C4-2B (cell line): Measurements from ENCODE around the gene CYP19A1.

ENCODE experiments used
- H3K27ac ChIP-seq: fragments of 450-650 bp; 2 replicates; pipeline ENCODE4 v1.5.1; 2017
- CTCF ChIP-seq: fragments of 450-650 bp; conservative IDR thresholded peaks from 2 replicates; pipeline ENCODE4 v1.5.1; 2017; ENCODE audit warnings: mild to moderate bottlenecking
- ZFX ChIP-seq: fragments of 450-650 bp; IDR thresholded peaks from 2 replicates; pipeline ENCODE4 v1.6.1; 2017

Gene CYP19A1

GRCh38 chr15:51229907-51230330 lies 108.5 kb downstream of the CYP19A1 start:
- H3K27ac ChIP-seq = no peak overlapping the region

GRCh38 chr15:51227940-51228732 lies 110.3 kb downstream of the CYP19A1 start:
- TF ChIP-seq CTCF (no peak), ZFX (no peak)
- H3K27ac ChIP-seq = peak overlapping the region; percentile 39; the same call in 1 of the 2 replicates

More at GRCh38 chr15:51229907-51230330, 108.5 kb downstream of the CYP19A1 start:
- peak; percentile 41 for TF ChIP-seq CTCF
- TF ChIP-seq ZFX = no peak

GRCh38 chr15:51226576-51227210 lies 111.7 kb downstream of the CYP19A1 start:
- TF ChIP-seq ZFX = no peak
- no peak overlapping the region for H3K27ac ChIP-seq

DNA sequence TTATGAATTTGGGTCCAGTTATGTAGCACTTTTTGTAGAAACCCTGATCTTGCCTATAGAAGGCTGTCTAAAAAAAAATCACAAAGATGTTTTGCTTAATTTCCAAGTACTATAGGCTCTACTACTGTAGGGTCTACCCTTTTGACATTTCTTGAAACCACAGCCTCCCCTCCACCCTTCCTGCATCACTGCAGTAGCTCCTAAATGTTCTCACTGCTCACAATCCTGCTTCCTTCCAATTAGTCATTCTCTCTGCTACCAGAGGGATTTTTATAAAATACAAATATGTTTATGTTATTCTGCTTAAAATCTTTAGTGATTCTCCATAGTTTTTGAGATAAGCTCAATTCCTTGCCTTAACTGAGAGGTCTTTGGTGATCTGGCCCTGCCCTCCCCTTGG lies 114.0 kb downstream of the CYP19A1 start:
- TF ChIP-seq CTCF (no peak), ZFX (no peak)
- no peak overlapping the region for H3K27ac ChIP-seq

DNA sequence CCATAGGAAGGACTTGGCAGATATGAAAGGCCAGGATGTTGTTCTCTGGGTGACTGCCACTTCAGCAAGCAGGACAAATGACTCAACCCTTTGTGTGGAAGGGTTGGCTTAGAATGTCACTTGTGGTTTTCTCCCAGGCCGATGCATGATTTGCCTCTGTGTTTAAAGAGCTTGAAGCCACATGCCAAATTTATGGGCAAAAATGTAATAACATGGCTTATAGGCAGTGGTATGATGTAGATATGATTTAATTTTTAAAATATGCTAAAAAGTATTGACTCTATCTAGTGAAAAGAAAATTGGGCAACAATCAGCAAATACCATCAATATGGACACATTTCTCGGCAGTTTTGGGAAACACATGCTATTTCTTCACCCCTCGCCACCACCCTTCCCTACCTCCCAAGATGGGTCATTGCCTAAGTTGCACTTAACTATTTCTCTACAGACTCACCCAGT lies 114.6 kb downstream of the CYP19A1 start:
- H3K27ac ChIP-seq = no peak overlapping the region
- no peak for TF ChIP-seq ZFX
- no peak for TF ChIP-seq CTCF

DNA sequence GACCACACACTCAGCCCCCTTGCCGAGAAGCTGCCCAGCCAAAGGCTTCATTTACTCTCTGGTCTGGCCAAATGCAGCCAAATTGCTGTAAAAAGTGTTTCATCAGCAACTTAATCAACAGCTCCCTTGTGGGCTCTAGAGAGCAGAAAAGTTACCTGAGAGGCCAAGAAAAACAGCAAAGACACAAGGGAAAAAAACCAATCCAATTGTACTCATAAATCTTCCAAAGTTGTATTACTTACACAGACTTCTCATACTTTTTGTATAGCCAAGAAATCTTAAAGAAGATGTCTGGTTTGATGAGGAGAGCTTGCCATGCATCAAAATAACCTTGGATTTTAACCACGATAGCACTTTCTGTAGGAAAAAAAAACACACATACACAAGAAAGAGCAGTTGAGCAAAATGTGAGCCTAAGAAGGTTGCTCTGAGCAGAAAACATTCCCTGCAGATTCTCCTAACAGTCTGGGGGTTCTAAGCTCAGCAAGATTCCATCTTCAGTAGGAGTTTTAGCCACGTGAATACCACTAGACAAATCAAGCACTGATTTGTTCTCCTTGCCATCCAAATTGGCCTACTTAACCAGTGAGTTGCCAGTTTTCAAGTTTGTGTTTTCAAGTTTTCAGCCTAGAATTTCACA lies 120.0 kb downstream of the CYP19A1 start:
- H3K27ac ChIP-seq = no peak overlapping the region
- no peak for TF ChIP-seq ZFX
- TF ChIP-seq CTCF = no peak

- TF ChIP-seq ZFX = no peak
- no peak overlapping the region for H3K27ac ChIP-seq
Observed at GRCh38 chr15:51212909-51213308, 125.5 kb downstream of the CYP19A1 start.

- TF ChIP-seq ZFX (no peak), CTCF (no peak)
Observed at GRCh38 chr15:51212239-51212638, 126.2 kb downstream of the CYP19A1 start.

More at GRCh38 chr15:51212239-51212638, 126.2 kb downstream of the CYP19A1 start:
- H3K27ac ChIP-seq = no peak overlapping the region
